Hepatocyte (in vitro differentiated cells): Measurements from ENCODE around the gene INTS2. TPM values are rescaled to one million over a fixed set of nuclear protein-coding genes. Genes with fewer than 3 reads are reported as not detected.

Experiments
- DNase-seq: peaks from one replicate; pipeline ENCODE4 v3.0.0-alpha.2; 2016; ENCODE audit warnings: low spot score
- H2AFZ ChIP-seq: fragments of 200-600 bp; sonication (generic); 2 replicates; pipeline ENCODE4 v1.6.0; 2016; ENCODE audit warnings: antibody characterized with exemption, mild to moderate bottlenecking
- H3K27ac ChIP-seq: fragments of 200-600 bp; sonication (generic); 2 replicates; pipeline ENCODE4 v1.5.1; 2016; ENCODE audit warnings: mild to moderate bottlenecking
- H3K27me3 ChIP-seq: fragments of 200-600 bp; sonication (generic); 2 replicates; pipeline ENCODE4 v1.6.1; 2016
- H3K36me3 ChIP-seq: fragments of 200-600 bp; sonication (generic); replicated peaks from 2 replicates; pipeline ENCODE4 v1.5.1; 2016; ENCODE audit warnings: low read depth; ENCODE audit not compliant: insufficient read depth
- H3K4me1 ChIP-seq: fragments of 200-600 bp; sonication (generic); 2 replicates; pipeline ENCODE4 v1.5.1; 2016; ENCODE audit warnings: mild to moderate bottlenecking, moderate library complexity; ENCODE audit not compliant: insufficient read depth
- H3K4me2 ChIP-seq: fragments of 200-600 bp; sonication (generic); 2 replicates; pipeline ENCODE4 v1.6.0; 2016
- H3K4me3 ChIP-seq: fragments of 200-600 bp; sonication (generic); 2 replicates; pipeline ENCODE4 v1.5.1; 2016; ENCODE audit warnings: mild to moderate bottlenecking
- H3K79me2 ChIP-seq: fragments of 200-600 bp; sonication (generic); 2 replicates; pipeline ENCODE4 v1.6.0; 2017; ENCODE audit warnings: mild to moderate bottlenecking
- H3K9me2 ChIP-seq: fragments of 200-600 bp; sonication (generic); replicated peaks from 2 replicates; pipeline ENCODE4 v1.6.0; 2017; ENCODE audit warnings: mild to moderate bottlenecking; ENCODE audit not compliant: insufficient read depth
- H3K9me3 ChIP-seq: fragments of 200-600 bp; sonication (generic); 2 replicates; pipeline ENCODE4 v1.5.1; 2016; ENCODE audit warnings: low read depth, mild to moderate bottlenecking
- H4K20me1 ChIP-seq: fragments of 200-600 bp; sonication (generic); 2 replicates; pipeline ENCODE4 v1.6.0; 2016; ENCODE audit warnings: mild to moderate bottlenecking; ENCODE audit not compliant: insufficient read depth, poor library complexity, severe bottlenecking
- CTCF ChIP-seq: fragments of 200-600 bp; sonication (generic); IDR thresholded peaks from 2 replicates; pipeline ENCODE4 v1.5.1; 2016; ENCODE audit warnings: antibody characterized with exemption, mild to moderate bottlenecking; ENCODE audit not compliant: poor library complexity
- EZH2 ChIP-seq: fragments of 200-600 bp; sonication (generic); IDR thresholded peaks from 2 replicates; pipeline ENCODE4 v1.6.1; 2016; ENCODE audit warnings: antibody characterized with exemption, mild to moderate bottlenecking, borderline replicate concordance
- EZH2phosphoT487 ChIP-seq: fragments of 200-600 bp; sonication (generic); IDR thresholded peaks from one replicate; pipeline ENCODE4 v1.6.1; 2018; ENCODE audit warnings: antibody characterized with exemption, mild to moderate bottlenecking, low read depth, moderate library complexity; ENCODE audit not compliant: unreplicated experiment, severe bottlenecking
- WGBS: methylation state at CpG from one replicate; pipeline ENCODE4 v1.1.6; 2016; ENCODE audit warnings: low lambda C conversion rate; ENCODE audit errors: missing lambda C conversion rate; 5-methylcytosine and 5-hydroxymethylcytosine counted together
- polyA plus RNA-seq: library from polyadenylated mRNA; unstranded; fragments of >200 nt; fragmentation: Nextera tagmentation; extraction: Ambion mirVana; gene quantifications from 2 replicates; pipeline ENCODE4 v1.2.1, GENCODE V29; 2016
- total RNA-seq: library from RNA; depleted of rRNA; stranded (reverse); fragments of >200 nt; gene quantifications from 2 replicates; pipeline ENCODE4 v1.2.3, GENCODE V29; 2014

INTS2 gene
- total and polyA plus RNA-seq, 2 experiments from 2014 or later: 2.6 to 10.9 TPM

- Histone ChIP-seq H3K27me3 (no peaks in the 10 kb centered on the region), H3K36me3 (no peaks in the 10 kb centered on the region), H3K27ac (no peak overlapping the region), H3K4me3 (no peak overlapping the region), H2AFZ (no peak overlapping the region), H3K9me3 (no peaks in the 10 kb centered on the region), H3K4me1 (no peaks in the 10 kb centered on the region), H3K79me2 (no peaks in the 10 kb centered on the region), H3K9me2 (no peaks in the 10 kb centered on the region), H3K4me2 (no peak overlapping the region), H4K20me1 (no peaks in the 10 kb centered on the region)
- TF ChIP-seq EZH2phosphoT487: no peak
- TF ChIP-seq CTCF: no peak
- TF ChIP-seq EZH2: no peak
- no peak for DNase-seq
- WGBS: 79% methylated on average over 2 of the region's 2 CpGs
Measured at GRCh38 chr17:61874075-61874474, 53.7 kb downstream of the INTS2 start.

DNA sequence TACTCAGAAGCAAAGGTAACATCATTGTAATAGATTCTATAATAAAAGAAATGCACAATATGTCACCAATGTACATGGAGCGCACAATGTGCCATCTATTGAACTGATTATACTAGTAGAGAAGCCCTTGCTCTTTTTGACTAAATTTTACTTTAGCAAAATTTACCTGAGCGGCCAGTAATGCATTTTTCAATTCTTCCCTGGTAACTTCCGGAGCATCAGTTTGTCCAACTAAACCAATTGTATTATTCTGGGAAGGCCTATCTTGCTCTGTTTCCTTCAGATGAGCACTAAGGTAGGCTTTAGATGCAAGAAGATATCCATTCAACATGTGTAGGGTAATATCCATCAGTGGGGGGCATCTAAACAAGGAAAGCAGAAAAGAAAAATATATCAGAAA is 55.7 kb downstream of the INTS2 start:
- Histone ChIP-seq H3K27me3 (no peaks in the 10 kb centered on the region), H3K9me3 (no peaks in the 10 kb centered on the region), H3K36me3 (no peaks in the 10 kb centered on the region), H3K4me2 (no peak overlapping the region), H3K27ac (no peak overlapping the region), H3K4me3 (no peak overlapping the region), H3K4me1 (no peaks in the 10 kb centered on the region), H3K9me2 (no peaks in the 10 kb centered on the region), H3K79me2 (no peaks in the 10 kb centered on the region), H2AFZ (no peak overlapping the region), H4K20me1 (no peaks in the 10 kb centered on the region)
- WGBS: 98% methylated on average over 3 of the region's 3 CpGs
- TF ChIP-seq EZH2 (no peak), CTCF (no peak), EZH2phosphoT487 (no peak)
- DNase-seq: no peak

DNA sequence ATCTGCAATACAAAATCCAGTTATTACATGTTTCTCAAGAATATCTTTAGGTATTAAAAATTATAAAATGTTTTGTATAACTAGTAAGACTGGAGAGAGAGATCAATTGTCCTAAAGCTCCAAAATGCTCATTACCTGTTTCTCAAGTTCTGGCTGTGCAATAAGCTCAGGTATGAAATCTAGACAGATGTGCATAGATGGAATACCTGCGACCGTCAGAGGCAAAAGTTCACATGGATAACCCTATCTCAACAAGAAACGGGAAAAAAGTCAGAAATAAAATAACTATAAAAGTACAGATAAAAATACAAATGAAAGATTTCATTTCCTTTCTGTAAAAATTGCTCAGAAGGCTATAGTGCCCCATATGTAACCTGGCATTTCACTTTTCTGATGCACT is 58.6 kb downstream of the INTS2 start:
- no peaks in the 10 kb centered on the region for H4K20me1 ChIP-seq
- WGBS: 95% methylated on average over 3 of the region's 3 CpGs
- no peak for TF ChIP-seq EZH2phosphoT487
- no peak for TF ChIP-seq CTCF
- H3K36me3 ChIP-seq: no peaks in the 10 kb centered on the region
- no peak for DNase-seq
- H3K4me3 ChIP-seq: no peak overlapping the region
- H3K27me3 ChIP-seq: no peaks in the 10 kb centered on the region
- H3K4me1 ChIP-seq: no peaks in the 10 kb centered on the region
- no peaks in the 10 kb centered on the region for H3K9me3 ChIP-seq
- H3K9me2 ChIP-seq: no peaks in the 10 kb centered on the region
- H2AFZ ChIP-seq: no peak overlapping the region
- no peaks in the 10 kb centered on the region for H3K79me2 ChIP-seq
- H3K4me2 ChIP-seq: no peak overlapping the region
- no peak overlapping the region for H3K27ac ChIP-seq

- no peaks in the 10 kb centered on the region for H3K4me1 ChIP-seq
- H3K27ac ChIP-seq: no peak overlapping the region
- no peak overlapping the region for H2AFZ ChIP-seq
- H3K36me3 ChIP-seq: no peaks in the 10 kb centered on the region
- TF ChIP-seq EZH2: no peak
- TF ChIP-seq EZH2phosphoT487: no peak
- no peak for TF ChIP-seq CTCF
- H3K27me3 ChIP-seq: no peaks in the 10 kb centered on the region
- H3K9me3 ChIP-seq: no peaks in the 10 kb centered on the region
- no peaks in the 10 kb centered on the region for H4K20me1 ChIP-seq
- H3K4me3 ChIP-seq: no peak overlapping the region
- no peak overlapping the region for H3K4me2 ChIP-seq
- DNase-seq: no peak
- H3K9me2 ChIP-seq: no peaks in the 10 kb centered on the region
- H3K79me2 ChIP-seq: no peaks in the 10 kb centered on the region
- WGBS: 94% methylated on average over 2 of the region's 2 CpGs
Measured at GRCh38 chr17:61868074-61868473, 59.7 kb downstream of the INTS2 start.
